Fibroblast of lung (primary cell): ENCODE measurements around the gene RUNX1. TPM values are rescaled to one million over a fixed set of nuclear protein-coding genes. Genes with fewer than 3 reads are reported as not detected.
A peak's percentile ranks its signal among the peaks of the same experiment; 100 is the strongest.

Source experiments
- DNase-seq, 2 donors: peaks; one replicate each; pipeline versions ENCODE4 v3.0.0 to v3.0.0-alpha.2; 2010; ENCODE audit warnings: low read depth in 2 of 2
- H2AFZ ChIP-seq: 2 replicates; pipeline ENCODE4 v1.5.1; 2012; ENCODE audit warnings: low read length, control low read depth, inconsistent platforms
- H3K27ac ChIP-seq: 2 replicates; pipeline ENCODE4 v1.5.1; 2011; ENCODE audit warnings: low read length, control low read depth; ENCODE audit not compliant: insufficient read depth
- H3K27me3 ChIP-seq: 2 replicates; pipeline ENCODE4 v1.5.1; 2011; ENCODE audit warnings: mild to moderate bottlenecking, low read length; ENCODE audit not compliant: control insufficient read depth, insufficient read depth
- H3K36me3 ChIP-seq: 2 replicates; pipeline ENCODE4 v1.5.1; 2011; ENCODE audit warnings: low read length; ENCODE audit not compliant: control insufficient read depth, insufficient read depth
- H3K4me1 ChIP-seq: 2 replicates; pipeline ENCODE4 v1.5.1; 2011; ENCODE audit warnings: low read length; ENCODE audit not compliant: control insufficient read depth, insufficient read depth; ENCODE audit errors: extremely low read depth
- H3K4me2 ChIP-seq: 2 replicates; pipeline ENCODE4 v1.5.1; 2011; ENCODE audit warnings: low read length, control low read depth; ENCODE audit not compliant: insufficient read depth; ENCODE audit errors: extremely low read depth
- H3K4me3 ChIP-seq, 4 experiments: fragments of 200-600 bp in 1 of 4; sonication (generic) in 1 of 4; replicated peaks in 1 of 4; 2 replicates each; pipeline ENCODE4 v1.5.1; 2011 to 2016; ENCODE audit warnings: low read length in 4 of 4, low read depth in 3 of 4, mild to moderate bottlenecking in 3 of 4, control low read depth in 2 of 4, inconsistent platforms in 1 of 4, mixed read lengths in 1 of 4; ENCODE audit not compliant: insufficient read depth in 1 of 4; ENCODE audit errors: control extremely low read depth in 1 of 4
- H3K79me2 ChIP-seq: 2 replicates; pipeline ENCODE4 v1.5.1; 2012; ENCODE audit warnings: mild to moderate bottlenecking, low read length, inconsistent platforms; ENCODE audit not compliant: control insufficient read depth, insufficient read depth
- H3K9ac ChIP-seq: 2 replicates; pipeline ENCODE4 v1.5.1; 2011; ENCODE audit warnings: mild to moderate bottlenecking, low read length, control low read depth; ENCODE audit not compliant: insufficient read depth
- H3K9me3 ChIP-seq: 2 replicates; pipeline ENCODE4 v1.5.1; 2012; ENCODE audit warnings: low read depth, low read length; ENCODE audit not compliant: control insufficient read depth, insufficient read depth
- H4K20me1 ChIP-seq: 2 replicates; pipeline ENCODE4 v1.5.1; 2011; ENCODE audit warnings: low read length; ENCODE audit not compliant: control insufficient read depth, insufficient read depth; ENCODE audit errors: extremely low read depth
- CTCF ChIP-seq, 2 donors: IDR thresholded peaks in 1 of 2; conservative IDR thresholded peaks in 1 of 2; 1 replicate in 1 of 2; 2 replicates in 1 of 2; pipeline ENCODE4 v1.5.1; 2011 to 2012; ENCODE audit warnings: low read length in 2 of 2, control low read depth in 1 of 2, inconsistent platforms in 1 of 2, low read depth in 1 of 2, mild to moderate bottlenecking in 1 of 2
- EZH2 ChIP-seq: IDR thresholded peaks from 2 replicates; pipeline ENCODE4 v1.5.1; 2012; ENCODE audit warnings: low read length, control low read depth, mild to moderate bottlenecking; ENCODE audit errors: missing control alignments
- polyA plus RNA-seq, 2 donors: library from polyadenylated mRNA; depleted of rRNA in 1 of 2; stranded (reverse) in 1 of 2; unstranded in 1 of 2; fragments of >200 nt; gene quantifications; 2 replicates each; pipeline ENCODE4 v1.2.1, GENCODE V29; 2011 to 2012; ENCODE audit warnings: missing spikeins in 1 of 2
- total RNA-seq: library from RNA; depleted of rRNA; stranded (reverse); fragments of >200 nt; gene quantifications from 2 replicates; pipeline ENCODE4 v1.2.1, GENCODE V29; 2014

Gene RUNX1
- total and polyA plus RNA-seq, 2 donors (not counting 1 experiment from before 2014, with no cell fraction given), result 23.1 to 41.6 TPM

GRCh38 chr21:35084869-35085268 lies 35.8 kb upstream of the RUNX1 start:
- Histone ChIP-seq H3K27ac (peak overlapping the region; percentile 68), H3K9me3 (no peaks in the 10 kb centered on the region), H3K4me2 (no peak overlapping the region), H3K4me1 (peaks cover 12% of the 10 kb centered on the region), H4K20me1 (no peaks in the 10 kb centered on the region), H3K36me3 (no peaks in the 10 kb centered on the region), H3K9ac (no peak overlapping the region), H3K27me3 (no peaks in the 10 kb centered on the region), H2AFZ (no peak overlapping the region), H3K4me3 (no peak overlapping the region), H3K79me2 (no peaks in the 10 kb centered on the region)
- TF ChIP-seq EZH2 (no peak), CTCF (conservative IDR thresholded peaks at IDR 0.05 in 1 of 2, IDR thresholded peaks at IDR 0.05 in 1 of 2; ENCODE audit: low read depth in 1 of 2, low read length in 2 of 2) (no peak)
- peak; percentile 91 to 99 for DNase-seq

GRCh38 chr21:35083246-35083645 lies 34.1 kb upstream of the RUNX1 start:
- no peak overlapping the region for H3K9ac ChIP-seq
- H3K4me1 ChIP-seq, result peaks cover 11% of the 10 kb centered on the region
- no peak overlapping the region for H3K4me3 ChIP-seq
- no peaks in the 10 kb centered on the region for H3K79me2 ChIP-seq
- no peaks in the 10 kb centered on the region for H3K27me3 ChIP-seq
- H3K9me3 ChIP-seq, result no peaks in the 10 kb centered on the region
- no peak overlapping the region for H3K4me2 ChIP-seq
- H2AFZ ChIP-seq, result no peak overlapping the region
- H3K27ac ChIP-seq, result no peak overlapping the region
- H4K20me1 ChIP-seq, result no peaks in the 10 kb centered on the region
- peak in 1 of 2 donors; percentile 79 for DNase-seq
- TF ChIP-seq CTCF (conservative IDR thresholded peaks at IDR 0.05 in 1 of 2, IDR thresholded peaks at IDR 0.05 in 1 of 2; ENCODE audit: low read depth in 1 of 2, low read length in 2 of 2) (no peak), EZH2 (no peak)
- no peaks in the 10 kb centered on the region for H3K36me3 ChIP-seq

GRCh38 chr21:35081861-35082260 lies 32.8 kb upstream of the RUNX1 start:
- H3K79me2 ChIP-seq, result no peaks in the 10 kb centered on the region
- H3K36me3 ChIP-seq, result no peaks in the 10 kb centered on the region
- H3K27ac ChIP-seq, result no peak overlapping the region
- TF ChIP-seq EZH2 (no peak), CTCF (conservative IDR thresholded peaks at IDR 0.05 in 1 of 2, IDR thresholded peaks at IDR 0.05 in 1 of 2; ENCODE audit: low read depth in 1 of 2, low read length in 2 of 2) (no peak)
- H3K4me2 ChIP-seq, result no peak overlapping the region
- no peaks in the 10 kb centered on the region for H3K9me3 ChIP-seq
- no peaks in the 10 kb centered on the region for H3K27me3 ChIP-seq
- H4K20me1 ChIP-seq, result no peaks in the 10 kb centered on the region
- H3K4me3 ChIP-seq, result no peak overlapping the region
- H2AFZ ChIP-seq, result no peak overlapping the region
- H3K4me1 ChIP-seq, result peaks cover 8% of the 10 kb centered on the region
- H3K9ac ChIP-seq, result no peak overlapping the region
- no peak for DNase-seq
